Measurements from ENCODE around the gene ATP8A1.

The ATP8A1 gene

DNA sequence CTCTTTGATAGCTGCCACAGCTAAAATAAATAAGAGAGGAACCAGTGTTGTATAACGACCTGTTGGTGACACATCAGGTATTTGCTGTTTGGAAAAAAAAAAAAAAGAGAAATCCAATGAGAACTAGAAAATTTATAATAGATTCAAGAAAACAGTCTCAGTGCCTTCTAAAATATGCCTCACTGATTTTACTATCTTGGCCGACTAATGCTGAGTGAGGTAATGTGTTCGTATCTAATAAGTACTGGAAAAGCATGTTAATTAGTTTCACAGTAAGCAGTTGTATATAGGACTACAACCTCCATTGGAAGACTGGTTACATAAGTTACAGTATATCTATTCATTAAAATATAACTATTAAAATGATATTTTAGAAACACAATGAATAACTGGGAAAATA, 32.4 kb downstream of the ATP8A1 start:
- no peak for DNase-seq

DNA sequence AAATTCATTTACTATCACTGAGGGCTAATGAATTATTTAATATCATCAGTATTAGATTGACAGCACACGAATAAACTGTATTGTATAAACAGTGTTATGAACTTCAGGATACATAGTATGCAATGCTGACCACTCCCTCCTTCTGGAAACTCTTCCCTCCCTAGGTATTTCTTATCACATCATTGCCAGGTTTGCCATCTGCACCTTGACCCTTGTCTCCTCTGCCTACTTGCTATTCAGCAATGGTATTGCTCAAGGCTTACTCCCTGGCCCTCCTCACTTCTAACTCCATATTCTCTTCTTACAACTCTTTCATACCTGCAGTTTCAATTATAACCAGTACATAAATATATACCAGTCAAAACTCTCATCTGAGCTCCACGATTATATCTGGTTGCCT, 38.9 kb downstream of the ATP8A1 start:
- no peak for DNase-seq

DNA sequence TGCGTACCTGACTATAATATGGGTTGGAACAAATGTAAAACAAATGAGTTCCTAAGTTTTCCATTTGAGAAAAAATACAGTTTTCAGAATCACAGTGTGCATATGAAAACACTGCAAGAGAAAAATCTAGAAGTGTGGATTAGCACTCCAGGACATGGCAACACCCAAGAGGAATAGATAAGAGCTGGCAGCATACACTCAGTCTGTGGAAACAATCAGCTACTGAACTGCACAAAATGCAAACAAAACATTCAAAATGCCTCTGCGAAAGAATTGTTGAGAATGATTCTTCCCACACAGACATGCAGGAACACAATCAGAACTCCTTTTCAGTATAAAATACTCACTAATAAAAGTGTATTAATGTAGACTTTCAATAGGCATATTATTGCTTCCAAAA, 39.9 kb downstream of the ATP8A1 start:
- no peak for DNase-seq

DNA sequence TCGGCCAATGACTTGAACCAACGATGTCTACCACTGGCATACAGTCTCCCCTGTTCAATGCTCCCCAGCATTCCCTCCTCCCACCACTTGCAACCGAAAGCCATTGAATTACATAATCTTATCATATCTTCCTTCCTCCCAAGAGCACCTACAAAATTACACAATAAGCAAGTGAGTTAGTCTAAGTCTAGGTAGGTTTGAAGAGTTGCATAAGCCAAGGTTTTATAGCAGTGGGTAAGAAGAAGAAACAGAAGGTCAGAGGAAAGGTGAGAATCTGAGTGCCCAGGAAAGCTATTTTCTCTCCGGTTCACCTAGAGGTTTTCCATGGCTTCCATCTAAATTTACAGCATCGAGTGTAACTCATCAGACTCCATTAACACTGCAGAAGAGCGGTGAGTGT, 40.3 kb downstream of the ATP8A1 start:
- DNase-seq: no peak

DNA sequence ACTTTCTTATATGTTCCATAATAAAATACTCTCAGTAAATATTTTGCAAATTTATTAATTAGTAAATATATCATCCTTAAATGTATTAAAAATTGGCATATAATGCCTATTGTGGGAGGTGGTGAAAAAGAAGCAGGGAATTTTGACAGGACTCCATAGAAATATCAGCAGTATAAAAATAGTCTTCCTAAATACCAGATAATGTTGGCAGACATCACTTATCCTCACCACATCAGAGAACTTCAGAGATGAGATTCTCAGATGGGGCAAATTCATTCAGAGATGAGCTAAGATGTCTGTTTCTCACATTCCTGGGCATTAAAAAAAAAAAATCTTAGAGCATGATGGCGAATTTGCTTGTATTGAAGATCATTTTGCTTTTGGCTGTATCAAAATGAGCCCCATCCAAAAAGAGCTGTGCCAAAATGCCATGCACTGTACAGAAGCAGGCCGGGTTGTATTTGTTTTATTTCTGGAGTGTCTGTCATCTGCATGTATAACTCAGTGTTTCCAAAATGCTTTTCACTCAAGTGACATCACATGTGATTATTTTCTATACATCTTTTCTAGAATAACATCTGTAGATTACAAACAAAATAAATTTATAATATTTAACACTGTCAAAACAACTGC, 41.7 kb downstream of the ATP8A1 start:
- DNase-seq: no peak

DNA sequence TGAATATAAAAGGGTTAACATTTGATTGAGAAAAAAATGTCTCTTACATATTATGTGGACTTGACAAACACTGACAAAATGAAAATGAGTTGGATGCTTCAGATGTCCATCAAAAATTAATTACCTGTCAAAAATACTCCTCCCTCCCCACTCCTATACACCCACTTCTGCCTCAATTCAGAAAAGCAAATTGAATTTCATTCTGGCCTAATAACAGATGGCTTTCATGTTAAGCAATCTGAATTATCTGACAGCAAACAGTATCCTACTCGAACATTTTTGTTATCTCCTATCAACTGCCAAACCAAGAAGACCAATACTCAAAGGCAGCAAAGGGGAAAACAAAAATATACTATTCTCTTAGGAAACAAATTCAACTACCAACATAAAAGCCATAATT, 44.0 kb downstream of the ATP8A1 start:
- no peak for DNase-seq

GRCh38 chr4:42610941-42611340, 46.0 kb downstream of the ATP8A1 start:
- no peak for DNase-seq

DNA sequence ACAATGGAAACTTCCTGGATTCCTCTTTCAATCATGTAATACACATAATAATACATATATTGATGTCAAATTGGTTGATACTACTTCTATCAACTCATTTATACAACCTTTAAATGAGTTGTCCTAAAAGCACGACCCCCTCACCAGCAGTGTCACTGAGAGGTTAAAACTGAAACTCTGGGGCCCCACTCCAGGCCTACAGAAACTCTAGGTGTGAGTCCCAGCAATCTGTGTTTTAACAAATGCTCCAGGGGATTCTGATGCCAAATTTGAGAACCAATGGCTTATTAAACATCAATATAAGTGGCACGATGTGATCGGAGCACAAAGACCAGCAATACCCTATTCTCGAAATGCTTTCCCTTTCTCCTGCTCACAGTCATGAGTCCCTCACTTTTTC, 47.9 kb downstream of the ATP8A1 start:
- DNase-seq: no peak

- no peak for DNase-seq
Measured at GRCh38 chr4:42608551-42608950, 48.4 kb downstream of the ATP8A1 start.

GRCh38 chr4:42607011-42607726, 49.7 kb downstream of the ATP8A1 start:
- no peak for DNase-seq

- DNase-seq: no peak
Measured at GRCh38 chr4:42605264-42605663, 51.6 kb downstream of the ATP8A1 start.

GRCh38 chr4:42603862-42604261, 53.0 kb downstream of the ATP8A1 start:
- no peak for DNase-seq

DNA sequence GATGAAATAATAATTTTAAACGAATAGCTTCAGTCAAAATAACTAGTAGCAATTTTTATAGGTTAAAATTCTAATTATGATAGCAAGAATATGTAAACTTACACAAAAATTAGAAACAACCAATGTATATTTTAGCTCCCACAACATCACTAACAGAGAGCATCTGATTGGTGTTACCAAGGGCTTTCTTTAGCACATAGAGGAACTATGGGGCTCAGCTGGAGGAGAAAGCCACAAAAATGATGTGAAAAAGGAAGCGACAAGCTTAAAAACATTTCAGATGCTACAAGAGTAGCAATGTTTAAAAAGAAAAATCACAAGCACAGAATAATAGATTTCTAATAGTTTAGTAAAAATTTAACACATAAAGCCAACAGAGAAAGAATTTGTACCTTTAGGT, 56.3 kb downstream of the ATP8A1 start:
- no peak for DNase-seq

- DNase-seq: no peak
Measured at GRCh38 chr4:42596918-42597317, 60.0 kb downstream of the ATP8A1 start.

DNA sequence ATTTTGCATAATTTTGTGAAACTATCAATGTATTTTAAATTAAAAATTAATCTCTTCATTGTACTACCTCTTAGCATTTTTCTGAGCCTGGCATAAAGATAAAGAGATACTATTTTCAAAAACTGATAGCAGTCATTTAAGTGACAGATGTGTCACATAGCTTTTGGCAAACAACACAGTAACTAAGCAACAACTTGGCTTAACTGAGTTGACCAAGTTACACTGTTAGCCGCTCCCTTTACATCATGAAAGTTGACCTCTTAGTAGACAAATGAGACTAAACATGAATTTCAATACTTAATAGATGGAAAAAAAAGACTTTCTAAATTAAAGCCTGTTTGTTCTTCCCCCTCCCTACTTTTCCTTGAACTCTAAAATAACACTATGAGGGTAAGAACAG, 62.0 kb downstream of the ATP8A1 start:
- no peak for DNase-seq

GRCh38 chr4:42588909-42589308, 68.0 kb downstream of the ATP8A1 start:
- DNase-seq: no peak

DNA sequence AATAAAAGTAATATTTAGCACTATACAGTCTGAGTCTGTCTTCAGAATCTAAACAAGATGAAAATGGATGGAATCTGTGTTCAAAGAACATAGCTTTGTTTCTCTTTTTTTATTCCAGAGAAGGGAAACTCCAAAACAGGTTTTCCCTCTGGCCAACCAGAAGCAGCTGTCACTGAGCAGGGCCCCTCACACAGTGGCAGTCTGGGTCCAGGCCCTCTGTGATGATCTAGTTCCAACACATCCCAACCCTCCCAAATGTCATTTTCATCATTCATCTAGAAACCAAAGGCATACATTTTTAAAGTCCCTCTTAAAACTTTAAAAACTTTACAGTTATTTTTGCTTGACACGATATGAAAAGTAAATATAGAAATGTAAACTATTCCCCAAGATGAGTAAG, 70.1 kb downstream of the ATP8A1 start:
- no peak for DNase-seq

GRCh38 chr4:42579903-42580302, 77.0 kb downstream of the ATP8A1 start:
- no peak for DNase-seq

DNA sequence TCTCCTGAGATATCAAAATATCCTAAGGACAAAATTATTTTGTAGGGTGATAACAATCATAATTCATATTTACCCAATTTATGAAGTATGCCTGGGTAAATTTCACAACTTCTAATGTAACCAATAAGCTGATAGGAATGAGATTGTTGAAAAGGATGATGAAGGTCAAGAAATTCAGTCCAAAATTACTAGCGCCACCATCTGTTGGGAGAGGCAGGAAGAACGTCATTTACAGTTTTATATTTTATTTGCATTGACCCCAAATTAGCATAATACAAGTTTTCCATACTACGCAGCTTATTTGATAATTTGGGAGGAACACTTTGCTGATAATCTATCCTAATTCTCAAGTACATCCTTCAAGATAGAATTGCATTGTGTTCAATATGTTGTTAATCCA, 78.7 kb downstream of the ATP8A1 start:
- no peak for DNase-seq

- no peak for DNase-seq
Measured at GRCh38 chr4:42574870-42575430, 82.0 kb downstream of the ATP8A1 start.

- no peak for DNase-seq
Measured at GRCh38 chr4:42573249-42573648, 83.7 kb downstream of the ATP8A1 start.

DNA sequence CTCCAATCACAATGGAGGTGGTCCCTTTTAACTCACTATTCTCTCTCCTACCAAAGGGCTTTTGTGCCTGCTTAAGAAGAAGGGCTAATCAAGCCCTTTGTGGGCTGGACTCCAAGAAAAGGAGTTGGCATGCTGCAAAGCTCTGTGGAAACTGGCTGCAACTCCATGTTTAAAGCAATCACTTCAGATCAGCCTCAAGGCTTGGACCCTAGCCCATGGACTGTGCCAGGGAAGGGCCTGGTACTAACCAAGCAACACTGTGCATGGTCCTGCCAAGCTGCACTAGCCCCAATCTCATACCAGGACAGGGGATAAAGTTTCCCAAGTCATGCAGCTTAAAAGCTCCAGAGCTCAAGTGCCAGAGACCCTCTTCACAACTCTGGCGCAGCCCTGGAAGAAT, 86.7 kb downstream of the ATP8A1 start:
- no peak for DNase-seq

DNA sequence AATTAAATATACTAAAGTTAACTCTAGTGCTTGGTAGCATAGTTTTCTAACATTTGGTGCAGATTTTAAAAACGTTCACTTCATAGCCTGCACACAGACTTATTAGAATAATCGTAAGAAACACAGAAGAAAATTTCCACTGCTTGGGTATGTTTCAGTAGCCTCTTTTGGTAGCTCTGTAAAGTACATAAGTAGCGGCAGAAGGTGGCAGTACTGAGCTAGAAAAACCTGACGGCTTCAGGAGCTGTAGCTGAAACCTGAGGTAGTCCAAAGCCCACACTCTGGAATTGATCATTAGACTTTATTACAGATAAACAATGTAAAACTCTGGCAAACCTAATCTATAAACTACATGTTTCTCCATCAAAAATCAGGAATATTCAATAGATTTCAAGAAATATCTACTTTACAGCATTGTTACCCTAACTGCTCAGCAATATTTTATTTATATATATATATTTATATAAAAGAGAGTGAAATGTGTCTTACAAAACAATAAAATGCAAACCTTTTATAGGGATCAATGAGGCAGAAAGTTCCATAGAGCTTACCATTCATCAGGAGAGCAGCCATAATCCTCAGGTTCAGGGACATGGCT, 88.2 kb downstream of the ATP8A1 start:
- DNase-seq: peak; percentile 63

DNA sequence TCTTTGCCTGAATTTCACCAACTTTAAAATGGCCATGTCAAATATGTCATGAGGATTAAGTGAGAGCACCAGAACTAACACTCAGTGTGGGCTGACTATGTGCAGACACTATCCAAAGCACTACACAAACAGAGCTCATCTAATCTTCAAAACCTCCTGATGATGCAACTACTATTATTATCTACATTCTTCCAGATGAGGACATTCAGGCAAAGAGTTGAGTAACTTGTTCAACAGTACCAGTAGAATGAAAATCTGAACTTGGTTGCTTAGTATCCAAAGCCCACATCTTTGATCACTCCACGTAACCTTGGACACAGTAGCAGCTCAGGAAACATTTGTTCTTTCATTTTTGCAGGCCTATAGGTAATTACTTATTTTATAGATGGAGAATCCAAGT, 90.1 kb downstream of the ATP8A1 start:
- DNase-seq: no peak

Measured in activated naive CD4-positive, alpha-beta T cell treated with anti-CD3 and anti-CD28 coated beads, Interleukin-2, amount 50 U/mL, for 16 hours (primary cell).